ENCODE measurements around the gene TOM1L1. TPM values are rescaled to one million over a fixed set of nuclear protein-coding genes. Genes with fewer than 3 reads are reported as not detected.

Gene TOM1L1
- total and polyA plus RNA-seq, 4 donors: 21.4 to 119 (median 33.9) TPM

- H3K9me3 ChIP-seq (ENCODE audit: control insufficient read depth in 4 of 4, low read length in 3 of 4): no peaks in the 10 kb centered on the region
- H3K27me3 ChIP-seq (ENCODE audit: control insufficient read depth in 4 of 4, insufficient read depth in 4 of 4, low read length in 3 of 4): no peaks in the 10 kb centered on the region
- TF ChIP-seq JUND (IDR thresholded peaks at IDR 0.05) (no peak), FOXA1 (IDR thresholded peaks at IDR 0.05) (no peak), EGR1 (IDR thresholded peaks at IDR 0.05; ENCODE audit: low read depth in 2 of 2) (no peak), YY1 (IDR thresholded peaks at IDR 0.05) (no peak), RXRA (IDR thresholded peaks at IDR 0.05) (no peak), NR2F2 (IDR thresholded peaks at IDR 0.05) (no peak), HNF4A (conservative IDR thresholded peaks at IDR 0.05) (peak in 1 of 2 donors; percentile 27), MAX (IDR thresholded peaks at IDR 0.05) (no peak), ZBTB33 (IDR thresholded peaks at IDR 0.05) (peak; percentile 29), SP1 (IDR thresholded peaks at IDR 0.05) (peak; percentile 23), ATF3 (IDR thresholded peaks at IDR 0.05) (no peak), TAF1 (conservative IDR thresholded peaks at IDR 0.05) (no peak), REST (IDR thresholded peaks at IDR 0.05) (peak; percentile 22), CTCF (IDR thresholded peaks at IDR 0.05; ENCODE audit: low read depth, low read length, missing input control) (no peak)
- DNase-seq (ENCODE audit: low spot score): no peak
- H3K4me1 ChIP-seq (ENCODE audit: control insufficient read depth in 4 of 4, insufficient read depth in 4 of 4, low read length in 3 of 4): peaks cover 2 to 23% (median 16%) of the 10 kb centered on the region in 4 donors
- no peaks in the 10 kb centered on the region for H3K36me3 ChIP-seq (ENCODE audit: control insufficient read depth in 4 of 4, insufficient read depth in 3 of 4, low read depth in 1 of 4, low read length in 3 of 4)
- no peak overlapping the region for H3K27ac ChIP-seq (ENCODE audit: low read depth in 1 of 2, low read length in 2 of 2)
- no peak overlapping the region for H3K4me3 ChIP-seq (ENCODE audit: low read depth in 1 of 3, low read length in 3 of 3)
- H3K9ac ChIP-seq (ENCODE audit: low read depth in 1 of 2, low read length in 2 of 2): no peak overlapping the region
Measured at GRCh38 chr17:54971147-54971546, 70.5 kb downstream of the TOM1L1 start.

GRCh38 chr17:54971901-54972300 lies 71.2 kb downstream of the TOM1L1 start:
- H3K9me3 ChIP-seq (ENCODE audit: control insufficient read depth in 4 of 4, low read length in 3 of 4): no peaks in the 10 kb centered on the region
- no peak for DNase-seq (ENCODE audit: low spot score)
- WGBS: 95% methylated on average over 3 of the region's 3 CpGs
- H3K27me3 ChIP-seq (ENCODE audit: control insufficient read depth in 4 of 4, insufficient read depth in 4 of 4, low read length in 3 of 4): no peaks in the 10 kb centered on the region
- no peaks in the 10 kb centered on the region for H3K36me3 ChIP-seq (ENCODE audit: control insufficient read depth in 4 of 4, insufficient read depth in 3 of 4, low read depth in 1 of 4, low read length in 3 of 4)
- H3K27ac ChIP-seq (ENCODE audit: low read depth in 1 of 2, low read length in 2 of 2): no peak overlapping the region
- no peak overlapping the region for H3K4me3 ChIP-seq (ENCODE audit: low read depth in 1 of 3, low read length in 3 of 3)
- no peak overlapping the region for H3K9ac ChIP-seq (ENCODE audit: low read depth in 1 of 2, low read length in 2 of 2)
- H3K4me1 ChIP-seq (ENCODE audit: control insufficient read depth in 4 of 4, insufficient read depth in 4 of 4, low read length in 3 of 4): peaks cover 2 to 23% (median 13%) of the 10 kb centered on the region in 4 donors
- TF ChIP-seq TAF1 (conservative IDR thresholded peaks at IDR 0.05): no peak
- no peak for TF ChIP-seq HNF4G (IDR thresholded peaks at IDR 0.05)
- no peak for TF ChIP-seq ATF3 (IDR thresholded peaks at IDR 0.05)
- TF ChIP-seq EGR1 (IDR thresholded peaks at IDR 0.05; ENCODE audit: low read depth in 2 of 2): no peak
- TF ChIP-seq FOXA2 (IDR thresholded peaks at IDR 0.05): no peak
- no peak for TF ChIP-seq REST (IDR thresholded peaks at IDR 0.05)
- no peak for TF ChIP-seq RXRA (IDR thresholded peaks at IDR 0.05)
- TF ChIP-seq SP1 (IDR thresholded peaks at IDR 0.05): no peak
- no peak for TF ChIP-seq FOXA1 (IDR thresholded peaks at IDR 0.05)
- TF ChIP-seq YY1 (IDR thresholded peaks at IDR 0.05): no peak
- TF ChIP-seq NR2F2 (IDR thresholded peaks at IDR 0.05): no peak
- no peak for TF ChIP-seq HNF4A (conservative IDR thresholded peaks at IDR 0.05)
- TF ChIP-seq ZBTB33 (IDR thresholded peaks at IDR 0.05): no peak

Data from liver (tissue), 9 donors.